Stomach (tissue), 4 donors: Measurements from ENCODE around the gene CXCR6.

ENCODE experiments used
- POLR2A ChIP-seq, 4 donors: fragments of 450-650 bp; IDR thresholded peaks; one replicate each; pipeline ENCODE4 v1.6.1; 2016; ENCODE audit warnings: antibody characterized with exemption in 4 of 4, control low read depth in 2 of 4, mild to moderate bottlenecking in 1 of 4, moderate library complexity in 1 of 4
- POLR2AphosphoS5 ChIP-seq, 3 donors: sonication (generic); formaldehyde crosslinking; IDR thresholded peaks; one replicate each; pipeline ENCODE4 v1.6.1; 2016; ENCODE audit warnings: antibody characterized with exemption in 3 of 3
- TF ChIP-seq, protein P1 (sequence below), 7 experiments: fragments of 450-650 bp in 4 of 7; fragments of 200-600 bp in 3 of 7; sonication (generic) in 3 of 7; IDR thresholded peaks; one replicate each; pipeline ENCODE4 v1.5.1; 2016 to 2019; ENCODE audit warnings: antibody characterized with exemption in 7 of 7, control low read depth in 2 of 7, mild to moderate bottlenecking in 1 of 7

DNA sequence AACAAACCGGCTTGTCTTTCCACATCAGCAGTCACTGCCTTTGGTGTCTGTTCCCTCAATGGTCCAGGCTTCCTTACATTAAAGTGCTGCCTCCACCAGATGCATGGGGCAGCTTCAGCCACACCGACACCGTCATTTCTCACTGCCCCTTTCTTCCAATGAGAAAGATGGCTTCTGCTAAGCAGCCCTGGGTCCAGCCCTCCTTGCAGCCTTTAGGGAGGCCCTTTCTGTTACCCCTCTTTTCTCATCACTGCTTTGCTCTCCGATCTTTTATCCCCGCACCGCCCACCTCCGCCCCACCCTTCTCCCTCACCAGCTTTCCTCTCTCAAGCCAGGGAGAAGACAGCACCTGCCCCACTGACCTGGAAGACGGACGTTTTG lies 28.2 kb upstream of the CXCR6 start:
- TF ChIP-seq, protein P1, sequence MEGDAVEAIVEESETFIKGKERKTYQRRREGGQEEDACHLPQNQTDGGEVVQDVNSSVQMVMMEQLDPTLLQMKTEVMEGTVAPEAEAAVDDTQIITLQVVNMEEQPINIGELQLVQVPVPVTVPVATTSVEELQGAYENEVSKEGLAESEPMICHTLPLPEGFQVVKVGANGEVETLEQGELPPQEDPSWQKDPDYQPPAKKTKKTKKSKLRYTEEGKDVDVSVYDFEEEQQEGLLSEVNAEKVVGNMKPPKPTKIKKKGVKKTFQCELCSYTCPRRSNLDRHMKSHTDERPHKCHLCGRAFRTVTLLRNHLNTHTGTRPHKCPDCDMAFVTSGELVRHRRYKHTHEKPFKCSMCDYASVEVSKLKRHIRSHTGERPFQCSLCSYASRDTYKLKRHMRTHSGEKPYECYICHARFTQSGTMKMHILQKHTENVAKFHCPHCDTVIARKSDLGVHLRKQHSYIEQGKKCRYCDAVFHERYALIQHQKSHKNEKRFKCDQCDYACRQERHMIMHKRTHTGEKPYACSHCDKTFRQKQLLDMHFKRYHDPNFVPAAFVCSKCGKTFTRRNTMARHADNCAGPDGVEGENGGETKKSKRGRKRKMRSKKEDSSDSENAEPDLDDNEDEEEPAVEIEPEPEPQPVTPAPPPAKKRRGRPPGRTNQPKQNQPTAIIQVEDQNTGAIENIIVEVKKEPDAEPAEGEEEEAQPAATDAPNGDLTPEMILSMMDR (IDR thresholded peaks at IDR 0.05): no peak
- no peak for TF ChIP-seq POLR2AphosphoS5 (IDR thresholded peaks at IDR 0.05)
- TF ChIP-seq POLR2A (IDR thresholded peaks at IDR 0.05): no peak
